GM23338 (cell line): ENCODE measurements around the gene DPP9. TPM values are rescaled to one million over a fixed set of nuclear protein-coding genes. Genes with fewer than 3 reads are reported as not detected.

Experiments used
- ATAC-seq: fragments of 200-7000 bp; cut with Tn5 transposase; 3 replicates; pipeline ENCODE4 v1.9.1; 2020
- DNase-seq: peaks from one replicate; pipeline ENCODE4 v3.0.0-alpha.2; 2015; ENCODE audit warnings: low spot score
- H2AFZ ChIP-seq: fragments of 200-600 bp; sonication (generic); 2 replicates; pipeline ENCODE4 v1.8.0; 2016; ENCODE audit warnings: antibody characterized with exemption, mild to moderate bottlenecking, moderate library complexity
- H3F3A ChIP-seq: fragments of 200-600 bp; sonication (generic); replicated peaks from 2 replicates; pipeline ENCODE4 v1.8.0; 2017; ENCODE audit warnings: antibody characterized with exemption, mixed run types, low read depth
- H3K27ac ChIP-seq: fragments of 200-600 bp; sonication (generic); 2 replicates; pipeline ENCODE4 v1.6.1; 2016; ENCODE audit warnings: low read depth
- H3K27me3 ChIP-seq: fragments of 200-600 bp; sonication (generic); 2 replicates; pipeline ENCODE4 v1.8.0; 2016; ENCODE audit warnings: mild to moderate bottlenecking, mixed run types, moderate library complexity; ENCODE audit not compliant: insufficient read depth
- H3K36me3 ChIP-seq: fragments of 200-600 bp; sonication (generic); 2 replicates; pipeline ENCODE4 v1.8.0; 2016; ENCODE audit warnings: mild to moderate bottlenecking; ENCODE audit not compliant: insufficient read depth
- H3K4me1 ChIP-seq: fragments of 200-600 bp; sonication (generic); 2 replicates; pipeline ENCODE4 v1.8.0; 2016; ENCODE audit warnings: mild to moderate bottlenecking, moderate library complexity; ENCODE audit not compliant: insufficient read depth
- H3K4me2 ChIP-seq: fragments of 200-600 bp; sonication (generic); 2 replicates; pipeline ENCODE4 v1.7.1; 2017; ENCODE audit warnings: mixed run types
- H3K4me3 ChIP-seq: fragments of 200-600 bp; sonication (generic); 2 replicates; pipeline ENCODE4 v1.6.1; 2016; ENCODE audit warnings: mixed run types
- H3K79me2 ChIP-seq: fragments of 200-600 bp; sonication (generic); replicated peaks from 2 replicates; pipeline ENCODE4 v1.8.0; 2017; ENCODE audit warnings: mild to moderate bottlenecking; ENCODE audit not compliant: insufficient read depth
- H3K9me2 ChIP-seq: fragments of 200-600 bp; sonication (generic); 2 replicates; pipeline ENCODE4 v1.8.0; 2017; ENCODE audit not compliant: insufficient read depth
- H4K20me1 ChIP-seq: fragments of 200-600 bp; sonication (generic); replicated peaks from 2 replicates; pipeline ENCODE4 v1.8.0; 2017; ENCODE audit warnings: mild to moderate bottlenecking; ENCODE audit not compliant: insufficient read depth
- H3K27ac Mint-ChIP-seq: 2 replicates; pipeline ENCODE4 v1.8.0; 2020; ENCODE audit warnings: inconsistent platforms, mild to moderate bottlenecking, moderate library complexity, mixed read lengths
- H3K27me3 Mint-ChIP-seq: 3 replicates; pipeline ENCODE4 v1.8.0; 2022; ENCODE audit warnings: low read depth, mild to moderate bottlenecking, moderate library complexity, mixed read lengths, inconsistent platforms; ENCODE audit not compliant: insufficient read depth, poor library complexity
- H3K36me3 Mint-ChIP-seq: 3 replicates; pipeline ENCODE4 v1.8.0; 2021; ENCODE audit warnings: low read depth, mild to moderate bottlenecking, inconsistent platforms, moderate library complexity, mixed read lengths
- H3K4me1 Mint-ChIP-seq: 3 replicates; pipeline ENCODE4 v1.8.0; 2020; ENCODE audit warnings: mild to moderate bottlenecking, inconsistent platforms, mixed read lengths
- H3K4me3 Mint-ChIP-seq: 3 replicates; pipeline ENCODE4 v1.8.0; 2021; ENCODE audit warnings: moderate library complexity, mild to moderate bottlenecking, inconsistent platforms, mixed read lengths
- H3K9me3 Mint-ChIP-seq: 3 replicates; pipeline ENCODE4 v1.8.0; 2020; ENCODE audit warnings: moderate library complexity, mild to moderate bottlenecking, inconsistent platforms, mixed read lengths
- CREB1 ChIP-seq: fragments of 250-450 bp; sonication (Bioruptor Pico); IDR thresholded peaks from 2 replicates; pipeline ENCODE4 v1.5.0; 2020; ENCODE audit warnings: low read depth, mild to moderate bottlenecking, moderate library complexity
- CTCF ChIP-seq, 2 experiments: fragments of 200-600 bp in 1 of 2; sonication (generic) in 1 of 2; conservative IDR thresholded peaks; 2 replicates each; pipeline versions ENCODE4 v1.5.1 to v1.6.1; 2016 to 2017; ENCODE audit warnings: antibody characterized with exemption in 2 of 2, low read depth in 2 of 2, mild to moderate bottlenecking in 2 of 2, moderate library complexity in 1 of 2
- EZH2 ChIP-seq: fragments of 200-600 bp; sonication (generic); IDR thresholded peaks from one replicate; pipeline ENCODE4 v1.8.0; 2017; ENCODE audit warnings: antibody characterized with exemption, mild to moderate bottlenecking, low read depth; ENCODE audit not compliant: unreplicated experiment
- EZH2phosphoT487 ChIP-seq: fragments of 200-600 bp; sonication (generic); IDR thresholded peaks from one replicate; pipeline ENCODE4 v1.8.1; 2018; ENCODE audit warnings: antibody characterized with exemption; ENCODE audit not compliant: unreplicated experiment
- POLR2AphosphoS5 ChIP-seq: IDR thresholded peaks from 2 replicates; pipeline ENCODE4 v1.6.1; 2016; ENCODE audit warnings: antibody characterized with exemption, low read depth
- REST ChIP-seq: IDR thresholded peaks from one replicate; pipeline ENCODE4 v1.6.1; 2018; ENCODE audit warnings: antibody characterized with exemption; ENCODE audit not compliant: unreplicated experiment
- STAT1 ChIP-seq: IDR thresholded peaks from one replicate; pipeline ENCODE4 v1.6.1; 2016; ENCODE audit warnings: antibody characterized with exemption; ENCODE audit not compliant: unreplicated experiment
- ZNF114 ChIP-seq: fragments of 250-450 bp; sonication (Bioruptor Pico); IDR thresholded peaks from 2 replicates; pipeline ENCODE4 v1.5.0; 2020; ENCODE audit warnings: mild to moderate bottlenecking, moderate library complexity
- ZNF331 ChIP-seq: fragments of 250-450 bp; sonication (Bioruptor Pico); IDR thresholded peaks from 2 replicates; pipeline ENCODE4 v1.5.0; 2020; ENCODE audit warnings: low read depth, mild to moderate bottlenecking, moderate library complexity
- polyA plus RNA-seq: library from polyadenylated mRNA; unstranded; fragments of >200 nt; fragmentation: Nextera tagmentation; extraction: Ambion mirVana; gene quantifications from 2 replicates; pipeline ENCODE4 v1.2.1, GENCODE V29; 2016
- total RNA-seq: library from RNA; depleted of rRNA; stranded (reverse); fragments of >200 nt; shearing (Covaris generic); gene quantifications from 2 replicates; pipeline ENCODE4 v1.2.3, GENCODE V29; 2014
- TF ChIP-seq, protein P1 (sequence below): fragments of 250-450 bp; sonication (Bioruptor Pico); IDR thresholded peaks from 2 replicates; pipeline ENCODE4 v1.5.0; 2020; ENCODE audit warnings: mild to moderate bottlenecking, moderate library complexity
- TF ChIP-seq, protein P2 (sequence below): IDR thresholded peaks from 2 replicates; pipeline ENCODE4 v1.6.1; 2016; ENCODE audit warnings: antibody characterized with exemption

The DPP9 gene
- total and polyA plus RNA-seq, 2 experiments from 2014 or later, result 19.5 to 49.2 TPM

DNA sequence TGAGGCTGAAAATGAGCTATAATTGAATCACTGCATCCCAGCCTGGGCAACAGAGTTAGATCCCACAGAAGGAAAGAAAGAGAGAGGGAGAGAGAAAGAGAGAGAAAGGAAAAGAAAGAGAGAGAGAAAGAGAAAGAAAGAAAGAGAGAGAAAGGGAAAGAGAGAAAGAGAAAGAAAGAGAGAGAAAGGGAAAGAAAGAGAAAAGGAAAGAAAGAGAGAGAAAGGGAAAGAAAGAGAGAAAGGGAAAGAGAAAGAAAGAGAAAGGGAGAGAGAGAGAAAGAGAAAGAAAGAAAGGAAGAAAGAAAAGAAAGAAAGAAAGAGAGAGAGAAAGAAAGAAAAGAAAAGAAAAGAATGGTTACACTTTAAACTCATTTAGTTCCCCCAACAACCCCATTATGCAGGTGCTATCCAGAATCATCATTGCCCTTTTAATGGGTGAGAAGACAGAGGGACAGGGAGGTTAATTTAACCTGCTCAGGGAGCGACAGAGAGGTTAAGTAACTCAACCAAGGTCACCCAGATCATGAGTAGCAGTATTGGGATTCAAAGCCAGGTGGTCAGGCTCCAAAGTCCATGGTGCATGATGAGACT lies 10.2 kb upstream of the DPP9 start:
- ATAC-seq, result no peak
- no peak overlapping the region for H2AFZ ChIP-seq
- H3K9me2 ChIP-seq, result no peaks in the 10 kb centered on the region
- Mint-ChIP-seq H3K27ac (no peak overlapping the region), H3K27me3 (peaks cover 17% of the 10 kb centered on the region), H3K4me3 (no peak overlapping the region), H3K4me1 (peaks cover 7% of the 10 kb centered on the region; the same call in 2 of the 3 replicates), H3K9me3 (no peaks in the 10 kb centered on the region), H3K36me3 (no peaks in the 10 kb centered on the region)
- TF ChIP-seq ZNF331 (CRISPR knock-in tag) (no peak), POLR2AphosphoS5 (no peak), STAT1 (no peak), CREB1 (CRISPR knock-in tag) (no peak), ZNF114 (CRISPR knock-in tag) (no peak), EZH2phosphoT487 (no peak), REST (no peak), EZH2 (no peak), CTCF (conservative IDR thresholded peaks at IDR 0.05; ENCODE audit: low read depth in 2 of 2) (no peak)
- TF ChIP-seq, protein P1, sequence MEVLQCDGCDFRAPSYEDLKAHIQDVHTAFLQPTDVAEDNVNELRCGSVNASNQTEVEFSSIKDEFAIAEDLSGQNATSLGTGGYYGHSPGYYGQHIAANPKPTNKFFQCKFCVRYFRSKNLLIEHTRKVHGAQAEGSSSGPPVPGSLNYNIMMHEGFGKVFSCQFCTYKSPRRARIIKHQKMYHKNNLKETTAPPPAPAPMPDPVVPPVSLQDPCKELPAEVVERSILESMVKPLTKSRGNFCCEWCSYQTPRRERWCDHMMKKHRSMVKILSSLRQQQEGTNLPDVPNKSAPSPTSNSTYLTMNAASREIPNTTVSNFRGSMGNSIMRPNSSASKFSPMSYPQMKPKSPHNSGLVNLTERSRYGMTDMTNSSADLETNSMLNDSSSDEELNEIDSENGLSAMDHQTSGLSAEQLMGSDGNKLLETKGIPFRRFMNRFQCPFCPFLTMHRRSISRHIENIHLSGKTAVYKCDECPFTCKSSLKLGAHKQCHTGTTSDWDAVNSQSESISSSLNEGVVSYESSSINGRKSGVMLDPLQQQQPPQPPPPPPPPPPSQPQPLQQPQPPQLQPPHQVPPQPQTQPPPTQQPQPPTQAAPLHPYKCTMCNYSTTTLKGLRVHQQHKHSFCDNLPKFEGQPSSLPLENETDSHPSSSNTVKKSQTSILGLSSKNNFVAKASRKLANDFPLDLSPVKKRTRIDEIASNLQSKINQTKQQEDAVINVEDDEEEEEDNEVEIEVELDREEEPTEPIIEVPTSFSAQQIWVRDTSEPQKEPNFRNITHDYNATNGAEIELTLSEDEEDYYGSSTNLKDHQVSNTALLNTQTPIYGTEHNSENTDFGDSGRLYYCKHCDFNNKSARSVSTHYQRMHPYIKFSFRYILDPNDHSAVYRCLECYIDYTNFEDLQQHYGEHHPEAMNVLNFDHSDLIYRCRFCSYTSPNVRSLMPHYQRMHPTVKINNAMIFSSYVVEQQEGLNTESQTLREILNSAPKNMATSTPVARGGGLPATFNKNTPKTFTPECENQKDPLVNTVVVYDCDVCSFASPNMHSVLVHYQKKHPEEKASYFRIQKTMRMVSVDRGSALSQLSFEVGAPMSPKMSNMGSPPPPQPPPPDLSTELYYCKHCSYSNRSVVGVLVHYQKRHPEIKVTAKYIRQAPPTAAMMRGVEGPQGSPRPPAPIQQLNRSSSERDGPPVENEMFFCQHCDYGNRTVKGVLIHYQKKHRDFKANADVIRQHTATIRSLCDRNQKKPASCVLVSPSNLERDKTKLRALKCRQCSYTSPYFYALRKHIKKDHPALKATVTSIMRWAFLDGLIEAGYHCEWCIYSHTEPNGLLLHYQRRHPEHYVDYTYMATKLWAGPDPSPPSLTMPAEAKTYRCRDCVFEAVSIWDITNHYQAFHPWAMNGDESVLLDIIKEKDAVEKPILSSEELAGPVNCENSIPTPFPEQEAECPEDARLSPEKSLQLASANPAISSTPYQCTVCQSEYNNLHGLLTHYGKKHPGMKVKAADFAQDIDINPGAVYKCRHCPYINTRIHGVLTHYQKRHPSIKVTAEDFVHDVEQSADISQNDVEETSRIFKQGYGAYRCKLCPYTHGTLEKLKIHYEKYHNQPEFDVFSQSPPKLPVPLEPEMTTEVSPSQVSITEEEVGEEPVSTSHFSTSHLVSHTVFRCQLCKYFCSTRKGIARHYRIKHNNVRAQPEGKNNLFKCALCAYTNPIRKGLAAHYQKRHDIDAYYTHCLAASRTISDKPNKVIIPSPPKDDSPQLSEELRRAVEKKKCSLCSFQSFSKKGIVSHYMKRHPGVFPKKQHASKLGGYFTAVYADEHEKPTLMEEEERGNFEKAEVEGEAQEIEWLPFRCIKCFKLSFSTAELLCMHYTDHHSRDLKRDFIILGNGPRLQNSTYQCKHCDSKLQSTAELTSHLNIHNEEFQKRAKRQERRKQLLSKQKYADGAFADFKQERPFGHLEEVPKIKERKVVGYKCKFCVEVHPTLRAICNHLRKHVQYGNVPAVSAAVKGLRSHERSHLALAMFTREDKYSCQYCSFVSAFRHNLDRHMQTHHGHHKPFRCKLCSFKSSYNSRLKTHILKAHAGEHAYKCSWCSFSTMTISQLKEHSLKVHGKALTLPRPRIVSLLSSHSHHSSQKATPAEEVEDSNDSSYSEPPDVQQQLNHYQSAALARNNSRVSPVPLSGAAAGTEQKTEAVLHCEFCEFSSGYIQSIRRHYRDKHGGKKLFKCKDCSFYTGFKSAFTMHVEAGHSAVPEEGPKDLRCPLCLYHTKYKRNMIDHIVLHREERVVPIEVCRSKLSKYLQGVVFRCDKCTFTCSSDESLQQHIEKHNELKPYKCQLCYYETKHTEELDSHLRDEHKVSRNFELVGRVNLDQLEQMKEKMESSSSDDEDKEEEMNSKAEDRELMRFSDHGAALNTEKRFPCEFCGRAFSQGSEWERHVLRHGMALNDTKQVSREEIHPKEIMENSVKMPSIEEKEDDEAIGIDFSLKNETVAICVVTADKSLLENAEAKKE, result no peak
- TF ChIP-seq, protein P2, sequence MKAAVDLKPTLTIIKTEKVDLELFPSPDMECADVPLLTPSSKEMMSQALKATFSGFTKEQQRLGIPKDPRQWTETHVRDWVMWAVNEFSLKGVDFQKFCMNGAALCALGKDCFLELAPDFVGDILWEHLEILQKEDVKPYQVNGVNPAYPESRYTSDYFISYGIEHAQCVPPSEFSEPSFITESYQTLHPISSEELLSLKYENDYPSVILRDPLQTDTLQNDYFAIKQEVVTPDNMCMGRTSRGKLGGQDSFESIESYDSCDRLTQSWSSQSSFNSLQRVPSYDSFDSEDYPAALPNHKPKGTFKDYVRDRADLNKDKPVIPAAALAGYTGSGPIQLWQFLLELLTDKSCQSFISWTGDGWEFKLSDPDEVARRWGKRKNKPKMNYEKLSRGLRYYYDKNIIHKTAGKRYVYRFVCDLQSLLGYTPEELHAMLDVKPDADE, result no peak
- H3K4me1 ChIP-seq, result no peaks in the 10 kb centered on the region
- no peaks in the 10 kb centered on the region for H4K20me1 ChIP-seq
- no peak overlapping the region for H3K4me2 ChIP-seq
- no peak for DNase-seq
- H3K27ac ChIP-seq, result no peak overlapping the region
- no peak overlapping the region for H3K4me3 ChIP-seq
- no peaks in the 10 kb centered on the region for H3F3A ChIP-seq
- H3K27me3 ChIP-seq, result no peaks in the 10 kb centered on the region
- no peaks in the 10 kb centered on the region for H3K36me3 ChIP-seq
- no peaks in the 10 kb centered on the region for H3K79me2 ChIP-seq
